ENCODE data around the gene LTBR. TPM values are rescaled to one million over a fixed set of nuclear protein-coding genes. Genes with fewer than 3 reads are reported as not detected.

Gene LTBR
- total RNA-seq, 1 donor from 2014 or later, result not detected

DNA sequence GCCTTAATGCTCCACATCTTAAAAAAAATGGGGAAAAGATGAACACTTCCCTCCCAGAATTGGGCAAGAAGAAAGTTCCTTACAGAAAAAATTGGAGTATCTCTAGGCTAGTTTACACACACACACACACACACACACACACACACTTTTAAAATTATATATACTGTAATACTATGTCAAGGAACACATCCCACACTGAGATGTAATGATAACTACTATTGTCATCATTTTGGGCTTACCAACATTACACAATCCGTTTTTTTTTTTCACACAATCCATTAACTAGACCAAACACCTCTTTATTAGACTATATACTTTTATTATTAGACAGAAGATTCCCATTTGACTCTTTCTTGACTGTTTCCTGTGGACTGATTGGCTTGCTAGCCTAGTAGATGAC is 2.5 kb downstream of the LTBR start:
- H3K27ac Mint-ChIP-seq, result no peak overlapping the region
- no peaks in the 10 kb centered on the region for H3K36me3 ChIP-seq
- H2AFZ ChIP-seq (replicated peaks), result no peak overlapping the region
- H3K36me3 Mint-ChIP-seq, result no peaks in the 10 kb centered on the region
- H3F3A ChIP-seq (ENCODE audit: low read depth), result peaks cover 3% of the 10 kb centered on the region
- H3K27me3 Mint-ChIP-seq (ENCODE audit: insufficient read depth, low read depth), result peaks cover 6% of the 10 kb centered on the region
- peaks cover 12% of the 10 kb centered on the region for H3K4me1 ChIP-seq
- H3K4me3 Mint-ChIP-seq, result no peak overlapping the region
- TF ChIP-seq EZH2 (IDR thresholded peaks at IDR 0.05) (no peak), EZH2phosphoT487 (IDR thresholded peaks at IDR 0.05) (no peak)
- TF ChIP-seq, protein P1, sequence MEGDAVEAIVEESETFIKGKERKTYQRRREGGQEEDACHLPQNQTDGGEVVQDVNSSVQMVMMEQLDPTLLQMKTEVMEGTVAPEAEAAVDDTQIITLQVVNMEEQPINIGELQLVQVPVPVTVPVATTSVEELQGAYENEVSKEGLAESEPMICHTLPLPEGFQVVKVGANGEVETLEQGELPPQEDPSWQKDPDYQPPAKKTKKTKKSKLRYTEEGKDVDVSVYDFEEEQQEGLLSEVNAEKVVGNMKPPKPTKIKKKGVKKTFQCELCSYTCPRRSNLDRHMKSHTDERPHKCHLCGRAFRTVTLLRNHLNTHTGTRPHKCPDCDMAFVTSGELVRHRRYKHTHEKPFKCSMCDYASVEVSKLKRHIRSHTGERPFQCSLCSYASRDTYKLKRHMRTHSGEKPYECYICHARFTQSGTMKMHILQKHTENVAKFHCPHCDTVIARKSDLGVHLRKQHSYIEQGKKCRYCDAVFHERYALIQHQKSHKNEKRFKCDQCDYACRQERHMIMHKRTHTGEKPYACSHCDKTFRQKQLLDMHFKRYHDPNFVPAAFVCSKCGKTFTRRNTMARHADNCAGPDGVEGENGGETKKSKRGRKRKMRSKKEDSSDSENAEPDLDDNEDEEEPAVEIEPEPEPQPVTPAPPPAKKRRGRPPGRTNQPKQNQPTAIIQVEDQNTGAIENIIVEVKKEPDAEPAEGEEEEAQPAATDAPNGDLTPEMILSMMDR (IDR thresholded peaks at IDR 0.05), result no peak
- H3K9ac ChIP-seq, result no peak overlapping the region
- H3K9me3 Mint-ChIP-seq, result no peaks in the 10 kb centered on the region
- no peaks in the 10 kb centered on the region for H3K79me2 ChIP-seq (ENCODE audit: low read depth)
- no peaks in the 10 kb centered on the region for H3K9me3 ChIP-seq (ENCODE audit: low read depth)
- no peaks in the 10 kb centered on the region for H4K20me1 ChIP-seq (ENCODE audit: low read depth)
- H3K4me2 ChIP-seq, result no peak overlapping the region
- DNase-seq (ENCODE audit: low spot score), result no peak
- no peak overlapping the region for H3K27ac ChIP-seq
- peaks cover 23% of the 10 kb centered on the region for H3K4me1 Mint-ChIP-seq
- peaks cover 20% of the 10 kb centered on the region for H3K27me3 ChIP-seq
- no peak overlapping the region for H3K4me3 ChIP-seq

DNA sequence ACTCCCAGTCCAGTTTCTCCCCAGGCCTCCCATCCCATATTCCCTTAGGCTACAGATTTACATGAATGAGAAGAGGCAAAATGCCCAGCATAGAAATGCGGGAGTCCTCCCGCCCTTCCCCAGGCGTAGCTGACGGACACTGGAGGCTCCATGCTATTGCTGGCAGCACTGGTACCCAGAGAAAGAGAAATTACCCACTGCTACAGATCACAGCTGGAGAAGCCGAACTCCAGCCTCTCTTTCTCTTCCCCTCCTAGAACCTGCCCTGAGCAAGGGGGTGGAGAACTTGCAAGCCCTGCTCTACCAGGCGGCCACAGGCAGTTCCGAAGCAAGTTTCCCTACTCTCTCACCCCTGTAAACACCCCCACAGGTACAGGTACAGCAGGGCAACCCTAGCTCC is 3.6 kb downstream of the LTBR start:
- no peaks in the 10 kb centered on the region for H3K36me3 ChIP-seq
- H3K27me3 ChIP-seq, result peaks cover 20% of the 10 kb centered on the region
- no peak overlapping the region for H3K9ac ChIP-seq
- no peak overlapping the region for H2AFZ ChIP-seq (replicated peaks)
- H3K4me3 Mint-ChIP-seq, result no peak overlapping the region
- H3K27me3 Mint-ChIP-seq (ENCODE audit: insufficient read depth, low read depth), result peaks cover 2% of the 10 kb centered on the region
- H3K9me3 ChIP-seq (ENCODE audit: low read depth), result no peaks in the 10 kb centered on the region
- H3K36me3 Mint-ChIP-seq, result no peaks in the 10 kb centered on the region
- H4K20me1 ChIP-seq (ENCODE audit: low read depth), result no peaks in the 10 kb centered on the region
- no peaks in the 10 kb centered on the region for H3K79me2 ChIP-seq (ENCODE audit: low read depth)
- no peak overlapping the region for H3K27ac ChIP-seq
- peaks cover 18% of the 10 kb centered on the region for H3K4me1 Mint-ChIP-seq
- no peak overlapping the region for H3K27ac Mint-ChIP-seq
- peaks cover 5% of the 10 kb centered on the region for H3K4me1 ChIP-seq
- no peaks in the 10 kb centered on the region for H3K9me3 Mint-ChIP-seq
- H3K4me3 ChIP-seq, result no peak overlapping the region
- no peak for DNase-seq (ENCODE audit: low spot score)
- TF ChIP-seq EZH2phosphoT487 (IDR thresholded peaks at IDR 0.05) (no peak), EZH2 (IDR thresholded peaks at IDR 0.05) (no peak)
- TF ChIP-seq, protein P1 (IDR thresholded peaks at IDR 0.05), result no peak
- no peaks in the 10 kb centered on the region for H3F3A ChIP-seq (ENCODE audit: low read depth)
- no peak overlapping the region for H3K4me2 ChIP-seq

DNA sequence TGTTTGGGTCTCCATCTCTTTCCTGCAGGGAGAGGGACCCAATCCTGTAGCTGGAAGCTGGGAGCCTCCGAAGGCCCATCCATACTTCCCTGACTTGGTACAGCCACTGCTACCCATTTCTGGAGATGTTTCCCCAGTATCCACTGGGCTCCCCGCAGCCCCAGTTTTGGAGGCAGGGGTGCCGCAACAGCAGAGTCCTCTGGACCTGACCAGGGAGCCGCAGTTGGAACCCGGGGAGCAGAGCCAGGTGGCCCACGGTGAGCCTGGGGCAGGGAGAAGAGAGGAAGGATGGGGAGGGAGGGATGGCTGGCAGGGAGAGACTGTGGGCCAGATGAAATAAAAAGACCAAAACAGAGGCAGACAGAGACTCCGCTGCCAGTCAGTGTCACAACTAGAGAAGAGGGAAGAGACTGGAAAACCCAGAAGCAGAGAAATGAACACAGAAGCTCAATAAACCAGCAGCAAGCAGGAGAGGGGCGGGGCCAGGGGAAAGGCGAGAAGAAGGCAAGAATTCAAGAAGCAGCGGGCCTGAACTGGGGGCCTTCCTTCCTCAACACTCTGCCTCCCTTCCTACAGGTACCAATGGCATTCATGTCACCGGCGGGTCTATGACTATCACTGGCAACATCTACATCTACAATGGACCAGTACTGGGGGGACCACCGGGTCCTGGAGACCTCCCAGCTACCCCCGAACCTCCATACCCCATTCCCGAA is 6.3 kb downstream of the LTBR start:
- no peak overlapping the region for H3K4me2 ChIP-seq

More for the DNA sequence above, 6.3 kb downstream of the LTBR start:
- Histone ChIP-seq H3K79me2 (ENCODE audit: low read depth) (no peaks in the 10 kb centered on the region), H3F3A (ENCODE audit: low read depth) (no peaks in the 10 kb centered on the region), H3K9ac (no peak overlapping the region), H3K9me3 (ENCODE audit: low read depth) (no peaks in the 10 kb centered on the region), H3K4me1 (no peaks in the 10 kb centered on the region), H3K27me3 (no peaks in the 10 kb centered on the region), H3K4me3 (no peak overlapping the region), H2AFZ (replicated peaks) (no peak overlapping the region), H3K36me3 (no peaks in the 10 kb centered on the region), H4K20me1 (ENCODE audit: low read depth) (no peaks in the 10 kb centered on the region), H3K27ac (no peak overlapping the region)
- Mint-ChIP-seq H3K27me3 (ENCODE audit: insufficient read depth, low read depth) (peaks cover 2% of the 10 kb centered on the region), H3K36me3 (no peaks in the 10 kb centered on the region), H3K4me1 (peaks cover 11% of the 10 kb centered on the region), H3K9me3 (no peaks in the 10 kb centered on the region), H3K27ac (peak overlapping the region; percentile 8), H3K4me3 (no peak overlapping the region)
- TF ChIP-seq EZH2phosphoT487 (IDR thresholded peaks at IDR 0.05) (no peak), EZH2 (IDR thresholded peaks at IDR 0.05) (no peak)
- TF ChIP-seq, protein P1 (IDR thresholded peaks at IDR 0.05), result no peak
- DNase-seq (ENCODE audit: low spot score), result no peak

Measured in neural progenitor cell (in vitro differentiated cells).